Astrocyte of the spinal cord (primary cell): ENCODE results near the gene C11orf91.

Experiments used
- DNase-seq: peaks from one replicate; pipeline ENCODE4 v3.0.0; 2011; ENCODE audit warnings: low read depth, low spot score
- H3K4me3 ChIP-seq: 2 replicates; pipeline ENCODE4 v1.5.1; 2011; ENCODE audit warnings: low read depth, mild to moderate bottlenecking, low read length, moderate library complexity
- in situ Hi-C: cut with HindIII; loops from 2 replicates; pipeline ENCODE4 v1.10.0; 2017; ENCODE audit warnings: low sequenced_read_pairs
- TF ChIP-seq, protein P1 (sequence below): IDR thresholded peaks from 2 replicates; pipeline ENCODE4 v1.5.1; 2012; ENCODE audit warnings: low read depth, mild to moderate bottlenecking, low read length, inconsistent platforms

C11orf91 gene

DNA sequence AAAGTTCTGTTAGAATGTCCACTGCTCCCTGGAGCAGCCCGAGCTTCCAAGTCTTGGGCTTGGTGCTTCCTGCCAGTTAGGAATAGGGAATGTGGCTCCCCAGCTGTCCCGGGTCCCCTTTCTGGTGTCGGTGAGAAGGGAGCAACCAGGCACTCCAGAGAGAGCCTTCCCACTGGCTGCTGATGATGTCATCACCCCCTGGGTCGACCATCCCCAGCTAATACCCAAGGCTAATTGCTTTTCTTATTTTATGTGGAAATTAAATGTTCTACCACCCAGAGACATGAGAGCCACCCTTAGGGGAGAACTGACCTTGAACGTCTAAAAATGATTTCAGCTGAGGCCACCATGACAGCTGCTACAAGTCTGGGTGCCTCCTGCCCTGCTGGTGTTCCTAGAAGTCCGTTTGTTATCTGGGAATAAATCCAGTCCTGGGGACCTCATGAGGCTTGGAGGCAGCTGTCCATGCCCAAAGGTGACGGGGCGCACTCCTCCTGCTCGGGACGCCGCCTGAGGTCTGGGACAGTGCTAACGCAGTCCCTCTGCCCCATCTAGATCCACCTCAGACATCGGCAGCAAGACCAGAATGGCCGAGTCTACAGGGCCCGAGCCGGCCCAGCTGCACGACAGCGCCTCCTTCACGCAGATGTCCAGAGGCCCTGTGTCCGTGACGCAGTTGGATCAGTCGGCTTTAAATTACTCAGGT, 42.3 kb downstream of the C11orf91 start:
- no peak overlapping the region for H3K4me3 ChIP-seq
- in situ Hi-C loops, result no loop called here
- TF ChIP-seq, protein P1, sequence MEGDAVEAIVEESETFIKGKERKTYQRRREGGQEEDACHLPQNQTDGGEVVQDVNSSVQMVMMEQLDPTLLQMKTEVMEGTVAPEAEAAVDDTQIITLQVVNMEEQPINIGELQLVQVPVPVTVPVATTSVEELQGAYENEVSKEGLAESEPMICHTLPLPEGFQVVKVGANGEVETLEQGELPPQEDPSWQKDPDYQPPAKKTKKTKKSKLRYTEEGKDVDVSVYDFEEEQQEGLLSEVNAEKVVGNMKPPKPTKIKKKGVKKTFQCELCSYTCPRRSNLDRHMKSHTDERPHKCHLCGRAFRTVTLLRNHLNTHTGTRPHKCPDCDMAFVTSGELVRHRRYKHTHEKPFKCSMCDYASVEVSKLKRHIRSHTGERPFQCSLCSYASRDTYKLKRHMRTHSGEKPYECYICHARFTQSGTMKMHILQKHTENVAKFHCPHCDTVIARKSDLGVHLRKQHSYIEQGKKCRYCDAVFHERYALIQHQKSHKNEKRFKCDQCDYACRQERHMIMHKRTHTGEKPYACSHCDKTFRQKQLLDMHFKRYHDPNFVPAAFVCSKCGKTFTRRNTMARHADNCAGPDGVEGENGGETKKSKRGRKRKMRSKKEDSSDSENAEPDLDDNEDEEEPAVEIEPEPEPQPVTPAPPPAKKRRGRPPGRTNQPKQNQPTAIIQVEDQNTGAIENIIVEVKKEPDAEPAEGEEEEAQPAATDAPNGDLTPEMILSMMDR, result no peak
- DNase-seq, result no peak

DNA sequence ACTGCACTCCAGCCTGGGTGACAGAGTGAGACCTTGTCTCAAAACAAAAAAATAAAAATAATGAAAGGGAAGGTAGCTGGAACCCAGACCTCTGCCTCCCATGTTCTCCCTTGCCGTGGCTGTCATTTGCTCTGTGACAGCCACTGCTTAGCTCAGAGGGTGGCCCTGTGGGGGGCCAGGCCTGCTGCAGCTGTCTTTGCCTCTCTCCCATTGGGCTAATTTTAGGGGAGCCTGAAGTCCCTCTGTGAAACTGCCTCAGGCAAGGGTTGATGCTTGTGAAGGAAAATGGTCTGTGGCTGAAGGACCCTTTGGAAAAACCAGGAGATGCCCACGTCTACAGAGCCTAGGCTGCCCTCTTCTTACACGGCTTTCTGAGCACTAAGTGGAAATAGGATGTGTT, 42.9 kb downstream of the C11orf91 start:
- H3K4me3 ChIP-seq, result no peak overlapping the region
- in situ Hi-C loops, result no loop called here
- DNase-seq, result no peak
- TF ChIP-seq, protein P1, result no peak

DNA sequence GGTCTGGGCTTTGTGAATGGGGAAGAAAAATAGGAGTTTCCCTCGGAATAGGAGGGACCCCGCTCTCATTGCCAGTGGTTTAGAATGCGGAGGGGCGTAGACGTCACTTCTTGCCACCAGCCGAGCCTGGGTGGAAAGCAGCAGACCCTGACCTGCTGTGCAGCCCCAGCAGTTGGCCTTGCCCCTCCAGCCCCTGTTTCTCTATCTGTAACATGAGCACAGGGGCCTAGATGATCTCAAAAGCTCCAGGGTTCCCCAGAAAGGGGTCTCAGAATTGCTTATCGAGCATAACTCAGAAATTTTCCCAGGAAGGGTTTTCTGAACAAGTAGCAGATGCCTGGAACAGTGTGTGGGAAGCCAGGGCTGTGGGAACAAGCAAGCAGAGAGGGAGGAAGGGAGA, 43.9 kb downstream of the C11orf91 start:
- in situ Hi-C loops, result no loop called here
- DNase-seq, result no peak

DNA sequence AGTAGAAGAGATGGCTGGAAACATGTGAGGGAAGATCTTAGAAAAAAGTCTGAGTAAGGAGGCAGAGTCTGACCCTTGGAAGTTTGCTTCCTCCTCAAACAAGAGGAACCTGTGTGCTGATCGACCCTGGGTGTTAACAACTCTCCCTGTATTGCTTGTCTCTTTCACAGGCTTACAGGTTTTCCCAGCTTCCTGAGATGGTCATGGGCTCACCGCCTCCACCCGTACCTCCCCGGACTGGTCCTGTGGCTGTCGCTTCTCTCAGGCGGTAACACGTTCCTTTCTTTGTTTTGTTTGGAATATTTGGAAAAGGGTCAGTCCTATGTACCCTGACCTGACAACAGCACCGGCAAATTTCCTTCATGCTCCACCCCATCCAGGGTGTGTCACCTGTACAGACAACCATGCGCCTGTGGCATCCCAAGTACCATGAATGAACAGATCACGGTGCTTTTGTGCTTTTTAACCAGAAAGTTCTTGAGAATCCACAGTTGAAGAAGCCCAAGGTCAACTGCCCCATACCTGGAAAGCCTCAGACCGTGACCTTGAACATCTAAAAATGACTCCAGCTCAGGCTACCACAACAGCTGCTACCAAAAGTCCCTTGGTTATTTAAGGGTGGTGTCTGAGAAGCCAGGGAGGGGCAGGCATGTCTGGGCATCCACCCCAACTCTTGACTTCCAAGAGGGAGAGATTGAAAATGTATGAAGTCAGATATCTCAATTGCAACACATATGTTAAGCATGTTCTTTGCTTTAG, 44.6 kb downstream of the C11orf91 start:
- in situ Hi-C loops, result no loop called here
- DNase-seq, result no peak
- TF ChIP-seq, protein P1, result no peak
- H3K4me3 ChIP-seq, result no peak overlapping the region

More for the DNA sequence above, 43.9 kb downstream of the C11orf91 start:
- TF ChIP-seq, protein P1, result no peak
- H3K4me3 ChIP-seq, result no peak overlapping the region

DNA sequence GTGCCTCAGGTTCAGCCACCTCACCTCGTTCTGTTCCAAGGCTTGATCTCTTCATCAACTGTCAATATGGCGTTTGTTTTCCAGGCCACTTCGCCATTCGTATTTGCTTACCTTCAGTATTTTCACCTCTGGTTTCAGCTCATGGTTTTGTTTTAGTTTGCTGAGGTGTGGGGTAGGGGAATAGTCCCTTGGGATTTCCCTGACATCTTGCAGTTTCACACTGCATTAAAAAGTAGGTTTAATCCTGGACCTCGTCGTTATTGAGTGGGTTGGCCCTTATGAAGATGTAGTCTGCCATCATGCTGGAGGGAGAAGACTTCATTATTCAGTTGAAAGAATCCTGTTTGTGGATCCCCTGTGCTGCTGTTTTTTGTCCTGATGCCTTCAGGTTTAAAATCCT, 46.0 kb downstream of the C11orf91 start:
- in situ Hi-C loops, result no loop called here
- H3K4me3 ChIP-seq, result no peak overlapping the region

DNA sequence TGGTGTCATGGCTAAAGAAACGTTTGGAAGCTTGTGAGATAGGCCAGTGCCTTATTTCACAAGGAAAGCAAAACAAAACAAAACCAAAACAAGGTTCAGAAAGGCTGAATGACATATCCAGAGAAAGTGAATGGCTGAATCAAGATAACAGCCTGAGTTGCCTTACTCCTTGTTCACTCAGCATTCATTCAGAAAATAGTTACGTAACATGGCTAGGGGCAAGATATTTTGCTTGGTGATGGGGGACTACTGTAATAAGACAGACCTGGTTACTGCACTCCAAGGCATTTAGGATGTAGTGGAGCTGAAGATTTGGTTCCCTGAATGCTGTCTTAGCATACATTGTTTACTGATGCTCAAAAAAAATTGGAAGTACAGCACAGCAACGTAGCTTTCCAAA, 47.7 kb downstream of the C11orf91 start:
- TF ChIP-seq, protein P1, result no peak
- in situ Hi-C loops, result no loop called here
- no peak for DNase-seq
- no peak overlapping the region for H3K4me3 ChIP-seq

More for the DNA sequence above, 46.0 kb downstream of the C11orf91 start:
- DNase-seq, result no peak
- TF ChIP-seq, protein P1, result no peak
